Loucy (cell line): ENCODE results near the gene MPPED2.

Experiments
- H2AFZ ChIP-seq: fragments of 200-600 bp; sonication (generic); 2 replicates; pipeline ENCODE4 v1.6.0; 2016; ENCODE audit warnings: antibody characterized with exemption, mild to moderate bottlenecking, low read length, moderate library complexity
- H3F3A ChIP-seq: fragments of 200-600 bp; 2 replicates; pipeline ENCODE4 v1.6.0; 2016; ENCODE audit warnings: antibody characterized with exemption, low read depth, mild to moderate bottlenecking
- H3K27me3 ChIP-seq: fragments of 200-600 bp; sonication (generic); 2 replicates; pipeline ENCODE4 v1.6.1; 2014; ENCODE audit warnings: low read length, mild to moderate bottlenecking; ENCODE audit not compliant: insufficient read depth, poor library complexity, severe bottlenecking
- H3K36me3 ChIP-seq: fragments of 200-600 bp; sonication (generic); 2 replicates; pipeline ENCODE4 v1.6.1; 2016; ENCODE audit warnings: low read length; ENCODE audit not compliant: insufficient read depth
- H3K4me1 ChIP-seq: fragments of 200-600 bp; sonication (generic); 2 replicates; pipeline ENCODE4 v1.5.1; 2014; ENCODE audit warnings: low read length, mild to moderate bottlenecking; ENCODE audit not compliant: insufficient read depth, poor library complexity, severe bottlenecking
- H3K4me2 ChIP-seq: fragments of 200-600 bp; sonication (generic); 2 replicates; pipeline ENCODE4 v1.6.0; 2014; ENCODE audit warnings: antibody characterized with exemption, low read length, low read depth, mild to moderate bottlenecking; ENCODE audit not compliant: poor library complexity, severe bottlenecking
- H3K4me3 ChIP-seq: fragments of 200-600 bp; sonication (generic); 2 replicates; pipeline ENCODE4 v1.5.1; 2014; ENCODE audit warnings: low read length, mild to moderate bottlenecking, mixed read lengths; ENCODE audit not compliant: poor library complexity, severe bottlenecking
- H3K79me2 ChIP-seq: fragments of 200-600 bp; sonication (generic); 2 replicates; pipeline ENCODE4 v1.6.1; 2014; ENCODE audit warnings: low read length; ENCODE audit not compliant: insufficient read depth
- H3K9ac ChIP-seq: fragments of 200-600 bp; sonication (generic); 2 replicates; pipeline ENCODE4 v1.6.0; 2014; ENCODE audit warnings: mild to moderate bottlenecking, low read depth, low read length, moderate library complexity; ENCODE audit not compliant: poor library complexity, severe bottlenecking
- H3K9me2 ChIP-seq: fragments of 200-600 bp; sonication (generic); replicated peaks from 2 replicates; pipeline ENCODE4 v1.6.1; 2016; ENCODE audit warnings: low read depth, low read length, mixed read lengths
- H3K9me3 ChIP-seq: fragments of 200-600 bp; sonication (generic); 2 replicates; pipeline ENCODE4 v1.6.1; 2014; ENCODE audit warnings: mild to moderate bottlenecking, antibody characterized with exemption, low read length, low read depth; ENCODE audit not compliant: insufficient read depth
- H4K20me1 ChIP-seq: fragments of 200-600 bp; sonication (generic); 2 replicates; pipeline ENCODE4 v1.6.0; 2014; ENCODE audit warnings: antibody characterized with exemption, low read length, mild to moderate bottlenecking; ENCODE audit not compliant: insufficient read depth, poor library complexity, severe bottlenecking
- CTCF ChIP-seq: fragments of 200-600 bp; sonication (generic); conservative IDR thresholded peaks from 2 replicates; pipeline ENCODE4 v1.5.1; 2014; ENCODE audit warnings: mild to moderate bottlenecking, antibody characterized with exemption, low read length
- EZH2phosphoT487 ChIP-seq: fragments of 200-600 bp; IDR thresholded peaks from 2 replicates; pipeline ENCODE4 v1.6.1; 2018; ENCODE audit warnings: antibody characterized with exemption, mild to moderate bottlenecking, moderate library complexity, borderline replicate concordance

Gene MPPED2

GRCh38 chr11:30465192-30465591 lies 121.0 kb downstream of the MPPED2 start:
- H3K36me3 ChIP-seq, result no peaks in the 10 kb centered on the region
- H3K27me3 ChIP-seq, result no peaks in the 10 kb centered on the region
- no peaks in the 10 kb centered on the region for H4K20me1 ChIP-seq
- H3K79me2 ChIP-seq, result no peaks in the 10 kb centered on the region
- no peak overlapping the region for H3K4me3 ChIP-seq
- no peak overlapping the region for H3K9ac ChIP-seq
- no peaks in the 10 kb centered on the region for H3K9me3 ChIP-seq
- no peaks in the 10 kb centered on the region for H3K4me1 ChIP-seq
- TF ChIP-seq EZH2phosphoT487 (no peak), CTCF (no peak)
- H3K9me2 ChIP-seq, result no peaks in the 10 kb centered on the region
- H3F3A ChIP-seq, result no peaks in the 10 kb centered on the region
- no peak overlapping the region for H3K4me2 ChIP-seq
- H2AFZ ChIP-seq, result no peak overlapping the region

GRCh38 chr11:30463266-30463665 lies 122.9 kb downstream of the MPPED2 start:
- no peaks in the 10 kb centered on the region for H3K27me3 ChIP-seq
- no peaks in the 10 kb centered on the region for H3K36me3 ChIP-seq
- no peak overlapping the region for H3K4me3 ChIP-seq
- no peaks in the 10 kb centered on the region for H3K4me1 ChIP-seq
- H4K20me1 ChIP-seq, result no peaks in the 10 kb centered on the region
- H3K9me3 ChIP-seq, result no peaks in the 10 kb centered on the region
- no peak overlapping the region for H3K9ac ChIP-seq
- no peak overlapping the region for H3K4me2 ChIP-seq
- H2AFZ ChIP-seq, result no peak overlapping the region
- TF ChIP-seq CTCF, result no peak
- no peaks in the 10 kb centered on the region for H3K79me2 ChIP-seq
- no peaks in the 10 kb centered on the region for H3F3A ChIP-seq
- H3K9me2 ChIP-seq, result no peaks in the 10 kb centered on the region

- H3K4me3 ChIP-seq, result no peak overlapping the region
- no peak overlapping the region for H2AFZ ChIP-seq
- H3K4me2 ChIP-seq, result no peak overlapping the region
- no peaks in the 10 kb centered on the region for H3K27me3 ChIP-seq
- no peaks in the 10 kb centered on the region for H3K79me2 ChIP-seq
- no peaks in the 10 kb centered on the region for H3K36me3 ChIP-seq
- no peaks in the 10 kb centered on the region for H3F3A ChIP-seq
- H4K20me1 ChIP-seq, result no peaks in the 10 kb centered on the region
- no peak overlapping the region for H3K9ac ChIP-seq
- H3K9me2 ChIP-seq, result no peaks in the 10 kb centered on the region
- TF ChIP-seq EZH2phosphoT487 (no peak), CTCF (no peak)
- no peaks in the 10 kb centered on the region for H3K4me1 ChIP-seq
- H3K9me3 ChIP-seq, result no peaks in the 10 kb centered on the region
Measured at GRCh38 chr11:30462421-30462820, 123.7 kb downstream of the MPPED2 start.
